Coronary artery (tissue), 2 donors: ENCODE data around the gene ARID5A.

Source experiments
- DNase-seq: peaks from one replicate; pipeline ENCODE4 v3.0.0-alpha.2; 2017; ENCODE audit warnings: low spot score
- H3K27ac ChIP-seq, 2 donors: fragments of 200-600 bp; sonication (generic); one replicate each; pipeline ENCODE4 v1.5.1; 2016 to 2019
- H3K4me3 ChIP-seq: fragments of 200-600 bp; sonication (generic); 2 replicates; pipeline ENCODE4 v1.5.1; 2016; ENCODE audit warnings: mild to moderate bottlenecking, moderate library complexity
- TF ChIP-seq, protein P1 (sequence below): fragments of 200-600 bp; sonication (generic); IDR thresholded peaks from one replicate; pipeline ENCODE4 v1.5.1; 2019; ENCODE audit warnings: antibody characterized with exemption

ARID5A gene

DNA sequence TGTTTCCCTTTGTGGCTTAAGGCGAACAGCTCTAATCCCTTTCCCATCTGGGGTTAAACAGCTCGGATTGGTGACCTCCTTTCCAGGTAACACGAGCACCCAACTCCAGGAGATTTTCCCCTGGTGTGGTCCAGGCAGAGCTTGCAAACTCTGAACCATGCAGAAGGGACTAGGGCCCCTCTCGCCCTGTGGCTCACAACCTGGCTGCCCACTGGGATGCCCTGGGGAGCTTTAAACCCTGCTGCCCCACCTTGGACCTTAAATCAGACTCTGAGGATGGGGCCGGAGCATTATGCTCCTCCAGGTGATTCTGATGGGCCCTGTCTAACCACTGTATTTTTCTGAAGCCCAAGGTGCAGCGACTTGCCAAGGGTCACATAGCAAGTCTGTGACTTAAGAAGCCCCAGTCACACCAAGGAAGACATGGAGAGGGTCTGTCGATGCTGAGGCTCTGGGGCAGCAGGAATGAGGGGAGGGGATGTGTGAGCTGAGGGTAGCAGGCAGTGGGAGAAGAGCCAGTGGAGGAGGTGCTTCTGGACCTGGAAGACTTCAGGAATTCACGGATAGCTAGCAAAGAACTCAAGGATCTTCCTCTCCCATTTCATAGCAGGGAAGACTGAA lies 5.9 kb downstream of the ARID5A start:
- TF ChIP-seq, protein P1, sequence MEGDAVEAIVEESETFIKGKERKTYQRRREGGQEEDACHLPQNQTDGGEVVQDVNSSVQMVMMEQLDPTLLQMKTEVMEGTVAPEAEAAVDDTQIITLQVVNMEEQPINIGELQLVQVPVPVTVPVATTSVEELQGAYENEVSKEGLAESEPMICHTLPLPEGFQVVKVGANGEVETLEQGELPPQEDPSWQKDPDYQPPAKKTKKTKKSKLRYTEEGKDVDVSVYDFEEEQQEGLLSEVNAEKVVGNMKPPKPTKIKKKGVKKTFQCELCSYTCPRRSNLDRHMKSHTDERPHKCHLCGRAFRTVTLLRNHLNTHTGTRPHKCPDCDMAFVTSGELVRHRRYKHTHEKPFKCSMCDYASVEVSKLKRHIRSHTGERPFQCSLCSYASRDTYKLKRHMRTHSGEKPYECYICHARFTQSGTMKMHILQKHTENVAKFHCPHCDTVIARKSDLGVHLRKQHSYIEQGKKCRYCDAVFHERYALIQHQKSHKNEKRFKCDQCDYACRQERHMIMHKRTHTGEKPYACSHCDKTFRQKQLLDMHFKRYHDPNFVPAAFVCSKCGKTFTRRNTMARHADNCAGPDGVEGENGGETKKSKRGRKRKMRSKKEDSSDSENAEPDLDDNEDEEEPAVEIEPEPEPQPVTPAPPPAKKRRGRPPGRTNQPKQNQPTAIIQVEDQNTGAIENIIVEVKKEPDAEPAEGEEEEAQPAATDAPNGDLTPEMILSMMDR = no peak
- DNase-seq = no peak
- Histone ChIP-seq H3K4me3 (no peak overlapping the region), H3K27ac (peak overlapping the region in 1 of 2 donors; percentile 21)

DNA sequence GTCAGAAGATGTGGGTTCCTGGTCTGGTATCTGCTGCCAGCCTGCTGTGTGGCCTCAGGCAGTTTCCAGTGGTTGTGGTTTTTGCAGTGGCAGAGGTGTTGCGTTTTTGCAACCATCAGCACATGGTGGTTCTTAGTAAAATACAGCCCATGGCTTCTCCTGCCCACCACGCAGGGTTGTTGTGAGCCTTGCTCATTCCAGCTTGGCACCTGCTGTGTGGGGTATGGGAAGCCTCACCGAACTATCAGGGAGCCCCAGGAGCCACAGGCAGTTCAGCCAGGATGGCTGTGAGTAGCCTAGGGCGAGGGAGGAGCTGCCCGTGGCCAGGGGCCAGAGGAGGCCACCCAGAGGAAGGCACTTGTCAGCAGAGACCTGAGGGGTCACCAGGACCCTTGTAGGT lies 9.8 kb downstream of the ARID5A start:
- Histone ChIP-seq H3K27ac (peak overlapping the region; percentile 3 to 52), H3K4me3 (no peak overlapping the region)
- TF ChIP-seq, protein P1 = no peak
- DNase-seq = peak; percentile 64

DNA sequence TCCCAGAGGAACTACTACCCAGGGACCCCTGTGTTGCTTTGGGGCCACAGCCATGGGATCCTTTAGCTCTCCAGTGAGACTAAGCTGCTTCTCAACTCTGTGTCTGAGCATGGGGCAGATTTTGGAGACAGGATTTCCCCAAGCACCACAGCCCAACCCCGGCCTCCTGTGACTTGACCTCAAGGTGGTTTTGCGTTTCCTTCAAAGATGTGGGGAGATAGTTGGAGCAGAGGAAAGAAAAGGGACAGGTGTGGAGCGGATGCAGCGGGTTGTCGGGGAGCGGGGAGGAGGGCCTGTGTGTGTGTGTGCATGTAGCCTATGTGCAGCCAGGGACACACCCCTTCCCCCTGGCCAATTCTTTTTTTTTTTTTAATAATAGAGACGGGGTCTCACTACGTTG lies 10.2 kb downstream of the ARID5A start:
- DNase-seq = no peak
- peak overlapping the region; percentile 3 to 52 for H3K27ac ChIP-seq
- TF ChIP-seq, protein P1 = no peak
- H3K4me3 ChIP-seq = no peak overlapping the region

DNA sequence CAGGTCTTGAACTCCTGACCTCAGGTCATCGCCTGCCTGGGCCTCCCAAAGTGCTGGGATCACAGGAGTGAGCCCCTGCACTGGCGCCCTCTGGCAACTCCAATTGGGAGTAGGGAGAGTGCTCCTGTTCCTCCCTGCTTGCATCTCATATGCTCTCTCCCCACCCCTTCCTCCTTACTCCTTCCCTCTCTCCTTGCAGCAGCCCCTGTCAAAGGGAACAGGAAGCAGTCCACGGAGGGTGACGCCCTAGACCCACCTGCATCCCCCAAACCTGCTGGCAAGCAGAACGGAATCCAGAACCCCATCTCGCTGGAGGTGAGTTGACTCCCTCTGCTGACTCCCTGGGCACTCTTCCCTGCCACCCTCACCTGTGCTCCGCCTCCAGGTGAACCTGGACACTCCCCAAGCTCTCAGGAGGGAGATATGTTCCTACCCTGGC lies 10.7 kb downstream of the ARID5A start:
- Histone ChIP-seq H3K27ac (peak overlapping the region in 1 of 2 donors; percentile 53), H3K4me3 (no peak overlapping the region)
- DNase-seq = peak; percentile 70
- TF ChIP-seq, protein P1 = no peak

DNA sequence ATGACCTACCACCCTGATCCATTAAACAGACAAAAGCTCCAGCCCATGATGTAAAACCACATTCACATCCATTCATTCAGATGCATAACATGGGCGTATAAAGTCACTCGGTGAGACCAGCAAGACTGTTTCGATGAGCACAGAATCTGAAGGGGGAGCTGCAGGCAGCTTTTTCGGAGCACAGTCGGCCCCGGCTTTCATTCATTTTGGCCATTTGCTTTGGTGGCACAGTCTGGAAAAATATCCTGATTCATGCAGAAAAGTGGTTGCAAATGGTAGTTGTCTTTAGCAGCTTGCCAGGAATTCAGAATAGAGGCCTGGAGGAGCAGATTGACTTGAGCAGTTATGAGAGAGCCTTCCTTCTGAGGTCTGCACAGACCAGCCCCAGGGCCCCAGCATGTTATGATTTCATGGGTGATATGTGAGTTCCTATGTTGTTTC lies 11.2 kb downstream of the ARID5A start:
- DNase-seq = peak; percentile 50
- TF ChIP-seq, protein P1 = no peak
- Histone ChIP-seq H3K27ac (peak overlapping the region in 1 of 2 donors; percentile 53), H3K4me3 (no peak overlapping the region)

DNA sequence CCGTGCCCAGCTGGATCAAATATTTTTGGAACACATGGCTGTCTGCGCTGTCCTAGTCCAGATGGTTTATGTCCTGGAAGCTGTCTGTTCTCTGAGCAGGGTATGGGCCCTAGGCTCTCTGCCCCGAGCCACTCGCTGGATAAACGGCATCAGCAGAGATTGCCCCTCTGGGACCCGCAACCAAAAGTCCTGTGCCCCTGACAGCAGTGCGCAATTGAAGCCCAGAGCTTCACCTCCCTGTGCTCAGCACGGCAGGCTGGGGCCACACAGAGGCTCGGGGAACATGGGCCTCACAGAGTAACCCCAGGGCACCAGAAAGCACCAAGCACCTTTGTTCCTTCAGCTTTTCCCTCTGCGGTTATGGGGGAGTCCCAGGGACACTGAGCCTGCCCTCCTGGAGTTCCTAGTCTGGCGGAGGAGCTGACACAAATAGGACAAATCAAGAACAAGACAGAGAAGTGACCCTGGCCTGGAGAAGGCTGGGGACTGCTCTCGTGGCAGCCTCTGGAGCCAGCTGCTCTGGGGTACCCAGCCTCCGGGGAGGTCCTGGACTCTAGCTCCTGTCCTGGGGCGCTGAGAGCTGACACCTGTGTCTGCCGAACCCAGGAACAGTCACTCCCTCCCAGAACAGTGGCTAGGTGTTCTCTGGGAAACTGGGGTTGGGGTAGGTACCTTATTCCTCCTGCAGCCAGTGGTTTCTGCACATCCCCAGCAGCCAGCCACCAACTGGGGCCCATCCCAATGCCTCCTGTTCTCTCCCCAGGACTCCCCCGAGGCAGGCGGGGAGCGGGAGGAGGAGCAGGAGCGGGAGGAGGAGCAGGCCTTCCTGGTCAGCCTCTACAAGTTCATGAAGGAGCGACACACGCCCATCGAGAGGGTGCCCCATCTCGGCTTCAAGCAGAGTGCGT lies 12.3 kb downstream of the ARID5A start:
- peak; percentile 70 for DNase-seq
- TF ChIP-seq, protein P1 = no peak
- Histone ChIP-seq H3K27ac (peak overlapping the region; percentile 17 to 53), H3K4me3 (no peak overlapping the region)
